HPDE6-E6E7 (cell line): ENCODE data around the gene BRMS1.

ENCODE experiments used
- DNase-seq: peaks from one replicate; pipeline ENCODE4 v3.0.0; 2011; ENCODE audit warnings: missing footprints; ENCODE audit errors: extremely low spot score

BRMS1 gene

GRCh38 chr11:66337103-66337899, 7.6 kb downstream of the BRMS1 start:
- DNase-seq: no peak

- peak; percentile 91 for DNase-seq
These were observed 8.4 kb downstream of the BRMS1 start, which contains the start of gene RIN1 for GRCh38 chr11:66336234-66337102. Gene RIN1 (minus strand): TSS chr11:66336434. CDS start chr11:66336402, 32 bp downstream.

DNA sequence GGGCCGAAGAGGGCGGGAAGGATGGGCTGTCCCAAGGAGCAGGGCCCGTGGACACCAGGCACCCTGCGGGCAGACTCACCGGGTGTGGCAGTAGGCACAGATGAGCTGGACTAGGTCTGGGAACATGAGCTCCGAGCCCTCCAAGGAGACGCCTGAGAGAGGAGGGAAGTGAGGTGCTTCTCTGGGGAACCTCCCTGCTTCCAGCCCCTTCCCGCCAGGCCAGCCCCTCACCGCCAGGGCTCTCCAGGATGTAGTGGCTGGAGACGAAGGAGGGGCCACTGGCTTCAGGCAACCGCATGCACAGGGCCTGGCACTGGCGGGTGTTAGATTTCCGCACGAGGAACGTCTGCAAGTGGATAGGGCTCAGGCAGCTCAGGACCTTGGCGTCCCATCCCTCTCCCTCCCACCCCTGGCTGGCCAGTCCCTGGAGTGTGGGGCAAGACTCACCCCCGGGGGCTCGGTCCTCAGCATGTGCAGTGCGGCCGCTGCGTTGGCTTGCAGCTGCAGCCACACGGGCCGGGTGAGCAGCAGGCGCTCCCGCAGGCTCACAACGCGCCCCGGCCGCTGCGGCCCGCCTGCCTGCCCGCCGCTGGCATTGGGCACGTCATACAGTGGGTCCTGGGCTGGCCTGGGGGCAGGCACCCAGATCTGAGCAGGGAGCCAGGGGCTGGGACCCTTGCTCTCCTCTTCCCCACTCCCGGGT, 9.2 kb downstream of the BRMS1 start:
- no peak for DNase-seq

DNA sequence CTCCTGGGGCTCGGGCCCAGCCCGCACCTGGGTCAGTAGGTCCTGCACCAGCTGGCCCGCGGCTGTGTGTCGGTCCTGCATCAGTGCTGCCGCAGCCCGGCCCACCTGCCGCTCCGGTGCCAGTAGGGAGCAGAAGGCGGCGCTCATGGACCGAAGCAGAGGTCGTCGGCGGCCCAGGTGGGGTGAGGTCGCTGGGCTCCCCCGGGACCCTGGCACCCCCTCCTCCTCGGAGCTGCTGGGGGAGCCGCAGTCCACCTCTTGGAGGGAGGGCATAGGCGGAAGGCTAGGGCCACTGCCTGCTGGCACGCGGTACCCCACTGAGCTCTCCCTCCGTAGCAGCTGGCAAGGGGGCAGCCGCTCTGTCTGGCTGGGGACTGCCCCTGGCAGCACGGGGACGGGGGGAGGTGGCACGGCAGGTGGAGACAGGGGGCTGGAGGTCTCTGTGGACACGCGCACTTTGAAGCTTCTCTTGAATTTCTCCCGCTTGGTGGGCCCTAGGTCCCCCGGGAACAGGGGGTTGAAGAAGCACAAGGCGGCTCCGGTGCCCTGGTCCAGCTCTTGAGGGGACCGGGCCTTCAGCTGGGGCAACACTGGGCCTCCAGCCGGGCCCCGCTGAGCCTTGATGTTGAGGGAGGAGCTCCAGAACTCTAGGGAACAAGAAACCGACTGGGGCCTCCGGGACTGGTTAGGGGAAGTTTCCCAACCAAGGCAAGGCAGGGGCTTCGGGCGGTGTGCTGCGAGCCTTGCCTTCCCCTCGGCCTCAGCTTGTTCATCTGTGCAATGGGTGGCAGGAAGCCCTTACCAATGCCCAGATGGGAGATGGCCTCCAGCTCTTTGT, 10.1 kb downstream of the BRMS1 start:
- DNase-seq: no peak

DNA sequence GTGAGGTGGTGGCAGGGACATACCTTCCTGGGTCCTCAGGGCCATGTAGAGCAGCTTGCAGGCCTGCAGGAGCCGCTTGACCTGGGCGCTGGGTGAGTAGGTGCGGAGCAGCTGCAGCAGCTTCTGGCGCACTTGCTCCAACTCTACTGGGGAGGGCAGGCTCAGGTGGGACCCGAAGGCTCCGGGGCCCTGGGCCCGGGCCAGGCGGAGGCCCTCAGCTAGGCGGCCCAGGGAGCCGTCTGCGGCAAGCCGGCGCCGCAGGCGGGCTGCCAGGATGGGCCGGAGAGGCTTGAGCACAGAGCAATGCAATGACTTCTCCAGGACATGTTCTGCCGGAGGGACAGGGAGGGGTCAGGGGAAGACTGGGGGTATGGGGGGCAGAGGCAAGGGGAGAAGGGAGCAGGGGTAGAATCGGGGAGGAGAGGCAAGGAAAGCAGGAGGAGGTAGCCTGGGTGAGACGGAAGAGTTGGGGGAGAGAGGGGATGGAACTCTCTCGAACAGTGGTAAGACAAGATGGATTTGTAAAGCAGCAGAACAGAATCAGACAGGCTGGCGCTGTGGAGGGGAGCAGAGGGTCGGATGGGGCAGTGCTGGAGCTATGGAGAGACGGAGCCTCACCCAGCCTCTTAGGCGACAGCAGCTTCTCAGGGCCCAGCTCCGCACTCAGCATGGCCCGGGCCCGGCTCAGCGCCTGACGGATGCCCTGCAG, 10.9 kb downstream of the BRMS1 start:
- DNase-seq: no peak

DNA sequence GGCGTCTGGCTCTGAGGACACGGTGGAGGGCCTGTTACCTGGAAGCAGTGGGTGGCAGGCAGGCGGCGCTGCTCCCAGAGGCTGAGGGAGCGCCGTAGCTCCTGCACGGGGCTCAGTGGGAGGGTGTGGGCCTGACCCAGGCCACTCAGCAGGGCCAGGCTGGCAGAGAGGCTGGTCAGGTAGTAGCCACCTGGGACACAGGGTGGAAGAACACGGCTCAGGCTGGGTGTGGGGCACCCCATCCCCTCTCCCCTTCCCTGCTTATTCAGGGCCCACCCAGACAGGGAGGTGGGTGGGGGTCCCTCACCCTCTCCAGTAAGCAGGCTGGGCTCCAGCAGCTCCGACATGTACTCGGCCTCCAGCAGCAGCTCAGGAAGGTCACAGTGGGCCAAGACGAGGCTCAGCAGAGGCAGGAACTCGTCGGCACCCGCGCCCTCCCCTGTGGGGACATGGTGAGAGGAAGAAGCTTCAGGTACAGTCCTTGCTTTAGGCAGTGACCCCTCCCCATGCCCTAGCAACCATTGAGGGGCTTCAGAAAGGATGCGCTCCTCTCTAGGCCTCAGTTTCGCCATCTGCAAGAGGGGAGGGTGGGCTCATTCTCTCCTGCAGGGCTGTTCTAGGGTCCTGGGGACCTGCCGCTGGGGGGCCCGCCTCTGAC, 11.6 kb downstream of the BRMS1 start:
- DNase-seq: no peak

DNA sequence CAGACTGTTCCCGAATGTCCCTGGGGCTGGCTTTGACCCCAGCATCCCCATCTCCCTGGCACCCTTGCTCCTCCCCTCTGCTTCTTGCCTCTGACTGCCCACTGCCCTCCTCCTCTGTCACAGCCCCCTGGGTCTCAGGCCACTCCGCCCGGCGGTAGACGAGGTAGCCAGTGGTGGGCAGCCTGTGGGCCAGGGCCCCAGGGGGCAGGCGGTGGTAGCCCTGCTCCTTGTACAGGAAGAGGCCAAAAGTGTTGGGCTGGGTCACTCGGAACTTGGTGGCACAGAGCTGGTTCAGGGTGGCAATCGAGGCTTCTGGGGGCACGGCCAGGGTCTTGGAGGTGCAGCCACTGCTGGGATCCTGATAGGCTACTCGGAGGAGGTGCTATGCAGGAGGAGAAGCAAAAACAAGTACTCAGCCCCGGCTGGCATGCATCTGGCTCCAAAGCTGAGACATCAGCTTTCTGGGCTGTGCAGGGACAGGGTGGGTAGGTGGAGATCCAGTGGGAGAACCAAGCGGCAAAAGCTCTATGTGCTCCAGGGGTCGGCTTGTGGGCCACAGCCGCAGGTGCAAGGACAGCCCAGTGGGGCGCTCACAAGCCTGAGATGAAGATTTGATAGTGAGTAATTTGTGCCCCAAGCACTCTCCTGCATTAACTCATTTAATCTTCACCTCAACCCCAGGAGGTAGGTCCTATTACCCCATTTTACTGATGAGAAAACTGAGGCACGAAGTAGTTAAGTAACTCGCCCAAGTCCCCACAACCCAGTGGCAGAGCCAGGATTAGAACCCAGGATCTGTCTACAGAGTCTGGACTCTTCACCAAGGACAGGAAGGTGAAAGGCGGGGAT, 12.3 kb downstream of the BRMS1 start:
- DNase-seq: no peak

GRCh38 chr11:66331542-66332370, 13.1 kb downstream of the BRMS1 start:
- no peak for DNase-seq

DNA sequence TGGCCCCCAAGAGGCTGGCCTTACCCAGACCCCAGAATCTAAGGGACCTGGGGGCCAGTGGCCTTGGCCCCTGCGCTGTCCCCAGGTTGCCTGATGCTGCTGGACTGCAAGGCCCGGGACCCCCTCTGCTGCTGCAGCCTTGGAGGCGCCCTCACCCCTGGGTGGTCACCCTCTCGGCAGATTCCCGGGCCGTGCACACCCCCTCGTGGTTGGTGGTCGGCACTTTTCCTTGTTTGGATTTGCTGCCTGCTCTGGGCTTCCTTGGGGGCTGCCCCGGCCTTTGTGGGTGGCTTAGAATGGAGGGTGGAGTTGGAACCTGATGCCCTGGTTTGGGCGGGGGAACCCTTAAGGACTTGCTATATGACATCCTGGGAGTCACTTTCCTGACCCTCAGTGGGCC, 14.0 kb downstream of the BRMS1 start:
- no peak for DNase-seq

DNA sequence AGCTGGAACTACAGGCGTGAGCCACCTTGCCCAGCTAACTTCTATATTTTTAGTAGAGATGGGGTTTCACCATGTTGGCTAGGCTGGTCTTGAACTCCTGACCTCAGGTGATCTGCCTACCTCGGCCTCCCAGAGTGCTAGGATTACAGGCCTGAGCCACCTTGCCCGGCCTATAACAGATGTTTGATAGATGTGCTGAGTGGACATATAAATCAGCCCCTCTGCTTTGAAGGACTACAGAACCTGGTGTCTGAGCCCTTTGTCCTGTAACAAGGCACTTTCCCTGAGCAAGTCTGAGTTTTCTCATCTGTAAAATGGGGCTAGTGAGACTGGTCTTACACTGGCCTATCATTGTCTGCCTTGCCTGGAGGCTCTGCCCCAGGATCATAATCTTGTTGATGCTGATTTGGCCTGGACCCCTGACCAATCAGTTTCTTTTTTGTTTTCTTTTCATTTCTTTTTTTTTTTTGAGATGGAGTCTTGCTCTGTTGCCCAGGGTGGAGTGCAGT, 15.7 kb downstream of the BRMS1 start:
- DNase-seq: no peak

- no peak for DNase-seq
These were observed 16.4 kb downstream of the BRMS1 start for GRCh38 chr11:66328302-66329144.

GRCh38 chr11:66328031-66328301, 16.9 kb downstream of the BRMS1 start:
- no peak for DNase-seq

DNA sequence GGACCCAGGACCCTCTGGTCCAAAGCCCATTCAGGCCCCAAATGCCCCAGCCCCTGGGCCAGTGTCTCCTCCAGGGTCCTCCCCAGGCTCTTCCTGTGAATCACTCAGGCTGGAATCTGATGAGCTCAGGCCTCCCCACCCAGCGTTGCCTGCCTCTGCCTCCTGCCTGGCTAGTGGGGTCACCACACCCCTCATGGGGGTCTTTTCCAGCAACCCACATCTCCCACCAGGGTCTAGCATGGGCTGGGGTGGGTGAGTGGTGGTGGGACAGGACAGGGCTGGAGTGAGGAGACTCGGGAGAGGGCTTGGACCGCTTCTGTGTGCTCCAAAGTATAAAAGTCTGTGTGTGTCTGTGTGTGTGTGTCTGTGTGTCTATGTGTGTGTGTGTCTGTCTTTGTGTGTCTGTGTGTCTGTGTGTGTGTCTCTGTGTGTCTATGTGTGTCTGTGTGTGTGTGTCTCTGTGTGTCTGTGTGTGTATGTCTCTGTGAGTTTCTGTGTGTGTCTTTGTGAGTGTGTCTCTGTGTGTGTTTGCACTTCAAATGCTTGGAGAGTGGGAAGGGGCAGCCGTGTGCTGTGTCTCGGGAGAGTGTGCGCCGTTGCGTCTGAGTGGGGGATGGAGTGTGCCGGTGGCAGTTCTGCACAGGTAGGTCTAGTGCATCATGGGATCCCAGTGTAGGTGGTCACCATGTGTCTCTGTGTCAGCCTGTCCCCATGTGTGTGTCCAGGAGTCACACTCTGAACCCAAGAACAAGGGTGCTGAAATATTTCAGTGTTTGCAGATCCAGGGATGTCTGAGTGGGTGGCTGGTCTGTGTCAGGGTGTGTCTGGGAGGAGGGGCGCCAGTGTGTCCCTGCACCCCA, 17.5 kb downstream of the BRMS1 start:
- DNase-seq: no peak

GRCh38 chr11:66326261-66327111, 18.4 kb downstream of the BRMS1 start:
- no peak for DNase-seq

DNA sequence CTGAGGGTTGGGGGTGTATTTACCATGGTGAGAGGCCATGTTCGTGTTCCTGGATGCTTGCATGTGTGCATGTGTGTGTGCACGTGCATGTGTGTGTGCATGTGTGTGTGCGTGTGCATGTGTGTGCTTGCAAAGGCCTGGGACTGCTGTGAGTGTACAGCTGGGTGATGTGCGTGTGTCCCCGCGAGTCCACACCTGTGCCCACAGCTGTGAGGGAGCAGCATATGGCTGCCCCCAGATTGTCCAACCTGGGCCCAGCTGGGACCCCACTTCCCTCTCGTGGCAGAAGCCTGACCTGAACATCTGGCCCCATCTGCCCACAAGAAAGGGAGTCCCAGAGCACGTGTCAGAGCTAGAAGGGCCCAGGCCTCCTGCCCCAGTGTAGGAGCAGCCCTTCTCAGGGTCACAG, 19.6 kb downstream of the BRMS1 start:
- DNase-seq: no peak
